Cardiac fibroblast (primary cell): ENCODE measurements around the gene ME1.
"Not testable (repeated sequence)": the region's sequence is repeated elsewhere in the genome, so short reads cannot be mapped to it uniquely, and the experiment has no call there.

Experiments used
- DNase-seq, 2 donors: peaks; one replicate each; pipeline versions ENCODE4 v3.0.0 to v3.0.0-alpha.2; 2010; ENCODE audit warnings: low read depth in 2 of 2
- H3K4me3 ChIP-seq, 2 donors: replicated peaks in 1 of 2; 1 replicate in 1 of 2; 2 replicates in 1 of 2; pipeline ENCODE4 v1.5.1; 2011; ENCODE audit warnings: low read depth in 2 of 2, low read length in 2 of 2, mild to moderate bottlenecking in 2 of 2, moderate library complexity in 1 of 2
- TF ChIP-seq, protein P1 (sequence below): IDR thresholded peaks from one replicate; pipeline ENCODE4 v1.5.1; 2011; ENCODE audit warnings: low read depth, mild to moderate bottlenecking, low read length, inconsistent platforms

Gene ME1

DNA sequence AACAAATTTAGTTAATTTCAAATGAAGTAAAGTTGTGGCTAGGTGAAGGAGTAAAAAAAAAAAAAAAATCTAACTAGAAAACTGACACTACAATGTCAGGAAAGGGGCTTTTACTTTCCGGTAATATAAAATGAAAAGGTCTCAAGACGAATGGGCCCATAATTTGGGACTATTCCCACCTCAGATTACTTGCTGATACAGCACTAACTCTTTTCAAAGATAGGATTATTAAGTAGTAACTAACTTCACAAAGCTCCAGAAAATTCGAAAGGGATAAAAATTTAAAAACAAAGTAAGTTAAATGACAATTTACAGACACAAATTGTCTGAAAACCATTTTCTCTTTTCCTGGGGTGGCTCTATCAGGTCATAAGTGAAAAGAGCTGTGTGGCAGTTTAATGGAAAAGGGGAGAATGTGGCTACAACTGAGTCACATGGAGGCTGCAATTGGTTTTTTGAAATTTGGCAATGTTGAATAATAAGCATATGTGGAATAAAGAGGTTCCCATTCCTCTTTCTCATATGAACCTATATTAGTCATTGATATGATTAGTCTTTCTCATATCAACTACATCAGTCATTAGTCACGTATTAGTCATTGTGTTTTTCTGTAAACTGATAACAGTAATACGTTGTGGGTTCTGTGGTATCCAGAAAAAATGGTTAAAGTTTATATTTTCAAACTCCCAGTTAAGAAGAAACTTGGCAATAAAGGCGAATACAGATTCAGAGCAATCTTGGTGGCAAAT is 159.7 kb downstream of the ME1 start:
- peak; percentile 61 to 81 for DNase-seq
- TF ChIP-seq, protein P1, sequence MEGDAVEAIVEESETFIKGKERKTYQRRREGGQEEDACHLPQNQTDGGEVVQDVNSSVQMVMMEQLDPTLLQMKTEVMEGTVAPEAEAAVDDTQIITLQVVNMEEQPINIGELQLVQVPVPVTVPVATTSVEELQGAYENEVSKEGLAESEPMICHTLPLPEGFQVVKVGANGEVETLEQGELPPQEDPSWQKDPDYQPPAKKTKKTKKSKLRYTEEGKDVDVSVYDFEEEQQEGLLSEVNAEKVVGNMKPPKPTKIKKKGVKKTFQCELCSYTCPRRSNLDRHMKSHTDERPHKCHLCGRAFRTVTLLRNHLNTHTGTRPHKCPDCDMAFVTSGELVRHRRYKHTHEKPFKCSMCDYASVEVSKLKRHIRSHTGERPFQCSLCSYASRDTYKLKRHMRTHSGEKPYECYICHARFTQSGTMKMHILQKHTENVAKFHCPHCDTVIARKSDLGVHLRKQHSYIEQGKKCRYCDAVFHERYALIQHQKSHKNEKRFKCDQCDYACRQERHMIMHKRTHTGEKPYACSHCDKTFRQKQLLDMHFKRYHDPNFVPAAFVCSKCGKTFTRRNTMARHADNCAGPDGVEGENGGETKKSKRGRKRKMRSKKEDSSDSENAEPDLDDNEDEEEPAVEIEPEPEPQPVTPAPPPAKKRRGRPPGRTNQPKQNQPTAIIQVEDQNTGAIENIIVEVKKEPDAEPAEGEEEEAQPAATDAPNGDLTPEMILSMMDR, result no peak
- H3K4me3 ChIP-seq, result no peak overlapping the region

DNA sequence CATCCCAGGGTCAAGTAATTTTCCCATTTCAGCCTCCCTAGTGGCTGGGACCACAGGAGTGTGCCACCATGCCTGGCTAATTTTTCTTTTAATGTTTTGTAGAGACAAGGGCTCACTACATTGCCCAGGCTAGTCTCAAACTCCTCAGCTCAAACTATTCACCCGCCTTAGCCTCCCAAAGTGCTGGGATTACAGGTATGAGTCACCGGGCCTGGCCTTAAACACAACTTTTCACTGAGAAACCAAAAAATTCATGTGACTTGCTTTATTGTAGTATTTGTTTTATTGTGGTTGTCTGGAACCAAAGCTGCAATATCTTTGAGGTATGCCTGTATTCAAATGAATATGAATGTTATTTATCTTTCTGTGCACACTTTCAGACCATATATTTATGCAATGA is 165.5 kb downstream of the ME1 start:
- DNase-seq, result peak; percentile 13 to 57
- H3K4me3 ChIP-seq, result no peak overlapping the region
- TF ChIP-seq, protein P1, result no peak

DNA sequence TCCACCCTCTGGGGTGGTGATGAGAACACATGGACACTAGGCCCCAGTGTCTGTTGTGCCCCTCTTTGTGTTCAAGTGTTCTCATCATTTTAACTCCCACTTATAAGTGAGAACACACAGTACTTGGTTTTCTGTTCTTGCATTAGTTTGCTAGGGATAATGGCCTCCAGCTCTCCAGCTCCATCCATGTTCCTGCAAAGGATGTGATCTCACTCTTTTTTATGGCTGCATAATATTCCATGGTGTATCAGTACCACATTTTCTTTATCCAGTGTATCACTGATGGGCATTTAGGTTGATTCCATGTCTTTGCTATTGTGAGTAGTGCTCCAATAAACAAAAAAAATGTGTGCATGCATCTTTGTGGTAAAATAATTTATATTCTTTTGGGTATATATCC is 170.3 kb downstream of the ME1 start:
- TF ChIP-seq, protein P1, result no peak
- no peak overlapping the region for H3K4me3 ChIP-seq
- DNase-seq, result no peak

DNA sequence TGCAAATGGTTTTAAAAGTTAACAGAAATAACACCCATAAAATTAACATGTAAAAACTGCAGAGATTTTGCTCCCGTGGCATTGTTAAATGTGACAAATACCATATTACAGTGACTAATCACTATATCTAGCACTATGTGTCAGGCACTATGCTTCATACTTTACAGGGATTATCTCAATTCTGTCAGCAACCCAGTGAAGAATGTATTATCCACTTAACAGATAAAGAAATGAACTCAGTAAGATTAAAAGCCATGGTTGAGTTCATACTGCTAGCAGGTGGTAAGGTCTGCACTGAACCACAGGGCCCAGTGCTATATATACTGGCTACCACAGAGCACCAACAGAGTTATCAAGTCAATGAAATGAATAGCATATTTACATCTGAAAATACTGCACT is 172.3 kb downstream of the ME1 start:
- TF ChIP-seq, protein P1, result no peak
- no peak overlapping the region for H3K4me3 ChIP-seq
- no peak for DNase-seq

DNA sequence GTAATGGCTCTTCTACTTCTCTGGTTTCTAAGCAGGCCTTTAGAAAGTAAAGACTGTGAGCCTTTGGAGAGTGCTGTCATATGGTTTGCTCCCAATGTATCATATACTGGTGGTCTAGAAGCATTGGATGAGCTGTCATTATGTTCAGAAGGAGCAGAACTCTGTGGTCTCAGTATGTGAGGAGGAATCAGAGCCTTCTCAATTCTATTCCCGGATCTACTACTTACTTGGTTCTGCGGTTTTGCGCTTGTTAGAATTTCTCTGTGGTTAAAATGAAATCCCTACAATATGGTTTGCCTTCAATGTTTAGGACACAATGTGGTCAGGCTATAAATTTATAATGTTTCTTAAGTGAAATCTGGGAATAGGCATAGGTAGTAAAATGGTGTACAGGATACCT is 173.1 kb downstream of the ME1 start:
- DNase-seq, result no peak
- TF ChIP-seq, protein P1, result no peak
- no peak overlapping the region for H3K4me3 ChIP-seq

DNA sequence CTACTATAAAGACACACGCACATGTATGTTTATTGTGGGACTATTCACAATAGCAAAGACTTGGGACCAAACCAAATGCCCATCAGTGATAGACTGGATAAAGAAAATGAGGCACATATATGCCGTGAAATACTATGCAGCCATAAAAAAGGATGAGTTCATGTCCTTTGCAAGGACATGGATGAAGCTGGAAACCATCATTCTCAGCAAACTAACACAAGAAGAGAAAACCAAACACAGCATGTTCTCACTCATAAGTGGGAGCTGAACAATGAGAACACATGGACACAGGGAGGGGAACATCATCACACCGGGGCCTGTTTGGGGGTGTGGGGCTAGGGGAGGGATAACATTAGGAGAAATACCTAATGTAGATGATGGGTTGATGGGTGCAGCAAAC is 174.1 kb downstream of the ME1 start:
- H3K4me3 ChIP-seq, DNase-seq: not testable (repeated sequence)

DNA sequence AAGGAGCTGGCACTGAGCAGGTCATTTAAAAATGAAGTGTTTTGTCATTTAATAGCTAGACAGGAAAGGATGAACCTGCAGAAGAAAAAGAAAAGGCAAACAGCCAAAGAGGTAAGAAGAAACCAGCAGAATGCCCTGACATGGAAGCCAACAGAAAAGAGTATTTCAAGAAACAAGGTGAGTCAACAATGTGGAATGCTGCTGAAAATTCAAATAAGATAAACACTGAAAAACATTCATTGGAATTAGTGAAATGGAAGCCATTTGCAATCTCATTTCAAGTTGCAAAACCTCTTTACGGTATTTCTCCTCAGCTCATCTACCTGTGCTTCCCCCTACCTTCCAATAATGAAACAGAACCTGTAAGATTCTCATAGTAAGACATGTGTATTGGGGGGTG is 178.1 kb downstream of the ME1 start:
- TF ChIP-seq, protein P1, result no peak
- DNase-seq, result peak; percentile 69 to 72
- H3K4me3 ChIP-seq, result no peak overlapping the region
